HCT116 (cell line): Measurements from ENCODE around the gene CR1L. TPM values are rescaled to one million over a fixed set of nuclear protein-coding genes. Genes with fewer than 3 reads are reported as not detected.

ENCODE experiments used
- ATAC-seq: fragments of 200-7000 bp; cut with Tn5 transposase; 2 replicates; pipeline ENCODE4 v1.9.1; 2020; ENCODE audit warnings: mild to moderate bottlenecking, moderate library complexity
- BruUV-seq: library from RNA; stranded (reverse); fragments of 400-500 nt; replicated peaks from 2 replicates; lab custom pipeline; 2021; lab: Mats Ljungman, UMichigan
- CTCF ChIA-PET: fragments of 300-600 bp; sonication (Branson Sonifier 250); formaldehyde crosslinking; loops from one replicate; lab custom pipeline; 2021; ENCODE audit warnings: antibody characterized with exemption; lab: Charles Lee
- POLR2A ChIA-PET: fragments of 300-600, 350-600 bp; sonication (Branson Sonifier 250); formaldehyde crosslinking; loops from one replicate; lab custom pipeline; 2021; ENCODE audit warnings: antibody characterized with exemption; lab: Charles Lee
- RAD21 ChIA-PET, 2 experiments: fragments of 300-600 bp; sonication (Branson Sonifier 250); formaldehyde crosslinking; loops; one replicate each; lab custom pipeline; 2023; ENCODE audit warnings: low total read pairs in 2 of 2; ENCODE audit not compliant: uncharacterized antibody in 2 of 2, unreplicated experiment in 2 of 2, low non-redundant PET in 1 of 2; lab: Charles Lee
- DNase-seq: peaks from one replicate; pipeline ENCODE4 v3.0.0-alpha.2; 2010; ENCODE audit warnings: low read depth, low spot score
- H2AFZ ChIP-seq: fragments of 200-600 bp; shearing (Covaris generic), sonication (generic); 2 replicates; pipeline ENCODE4 v1.6.1; 2017; ENCODE audit warnings: low read depth, mixed run types, mixed read lengths, antibody characterized with exemption, low read length; ENCODE audit not compliant: poor library complexity, severe bottlenecking
- H3K27ac ChIP-seq: 2 replicates; pipeline ENCODE4 v1.5.1; 2012; ENCODE audit warnings: low read depth, low read length
- H3K27me3 ChIP-seq: fragments of 200-600 bp; sonication (generic); 2 replicates; pipeline ENCODE4 v1.6.1; 2016; ENCODE audit warnings: mixed run types, low read length, mixed read lengths; ENCODE audit not compliant: insufficient read depth
- H3K36me3 ChIP-seq, 2 experiments: fragments of 200-500 bp in 1 of 2; fragments of 200-600 bp in 1 of 2; sonication (Bioruptor generic) in 1 of 2; sonication (generic) in 1 of 2; 2 replicates each; pipeline versions ENCODE4 v1.5.1 to v1.6.1; 2014 to 2016; ENCODE audit warnings: low read length in 2 of 2, inconsistent platforms in 1 of 2, mixed read lengths in 1 of 2, mixed run types in 1 of 2; ENCODE audit not compliant: insufficient read depth in 2 of 2, control insufficient read depth in 1 of 2
- H3K4me1 ChIP-seq, 2 experiments: fragments of 200-600 bp in 1 of 2; sonication (generic) in 1 of 2; 2 replicates each; pipeline versions ENCODE4 v1.5.1 to v1.6.1; 2012 to 2017; ENCODE audit warnings: low read length in 2 of 2, inconsistent platforms in 1 of 2, mild to moderate bottlenecking in 1 of 2, mixed read lengths in 1 of 2, mixed run types in 1 of 2, moderate library complexity in 1 of 2; ENCODE audit not compliant: insufficient read depth in 2 of 2, control insufficient read depth in 1 of 2
- H3K4me2 ChIP-seq: fragments of 200-600 bp; sonication (generic); 2 replicates; pipeline ENCODE4 v1.6.1; 2017; ENCODE audit warnings: mixed run types, low read length, mixed read lengths
- H3K4me3 ChIP-seq, 2 experiments: fragments of 200-600 bp in 1 of 2; sonication (generic) in 1 of 2; replicated peaks in 1 of 2; 2 replicates each; pipeline ENCODE4 v1.5.1; 2011 to 2016; ENCODE audit warnings: low read length in 2 of 2, control low read depth in 1 of 2, low read depth in 1 of 2, mild to moderate bottlenecking in 1 of 2, mixed read lengths in 1 of 2, mixed run types in 1 of 2
- H3K79me2 ChIP-seq: fragments of 200-600 bp; sonication (generic); 2 replicates; pipeline ENCODE4 v1.6.1; 2017; ENCODE audit warnings: mild to moderate bottlenecking, mixed run types, low read length, moderate library complexity, mixed read lengths; ENCODE audit not compliant: insufficient read depth
- H3K9ac ChIP-seq: fragments of 200-600 bp; sonication (generic); 2 replicates; pipeline ENCODE4 v1.6.1; 2016; ENCODE audit warnings: low read length, mixed read lengths
- H3K9me2 ChIP-seq: fragments of 200-600 bp; sonication (generic), shearing (Covaris generic); 2 replicates; pipeline ENCODE4 v1.6.1; 2017; ENCODE audit warnings: mixed run types, mild to moderate bottlenecking, moderate library complexity; ENCODE audit not compliant: insufficient read depth
- H3K9me3 ChIP-seq, 2 experiments: fragments of 200-500 bp in 1 of 2; fragments of 200-600 bp in 1 of 2; sonication (Bioruptor generic) in 1 of 2; sonication (generic) in 1 of 2; 2 replicates each; pipeline ENCODE4 v1.6.1; 2014 to 2017; ENCODE audit warnings: low read length in 2 of 2, mixed read lengths in 2 of 2, inconsistent platforms in 1 of 2, low read depth in 1 of 2, mild to moderate bottlenecking in 1 of 2, mixed run types in 1 of 2, moderate library complexity in 1 of 2; ENCODE audit not compliant: control insufficient read depth in 1 of 2, insufficient read depth in 1 of 2
- H4K20me1 ChIP-seq: fragments of 200-600 bp; sonication (generic), shearing (Covaris generic); 2 replicates; pipeline ENCODE4 v1.6.1; 2017; ENCODE audit warnings: mixed run types, mild to moderate bottlenecking, moderate library complexity; ENCODE audit not compliant: insufficient read depth
- CEBPB ChIP-seq: IDR thresholded peaks from 2 replicates; pipeline ENCODE4 v1.6.1; 2012; ENCODE audit warnings: low read depth
- EGR1 ChIP-seq: IDR thresholded peaks from 2 replicates; pipeline ENCODE4 v1.6.1; 2012; ENCODE audit warnings: low read depth
- ELF1 ChIP-seq: IDR thresholded peaks from 2 replicates; pipeline ENCODE4 v1.6.1; 2012; ENCODE audit warnings: low read depth, borderline replicate concordance
- EZH2 ChIP-seq: fragments of 200-600 bp; sonication (generic); IDR thresholded peaks from 2 replicates; pipeline ENCODE4 v1.6.1; 2017; ENCODE audit warnings: antibody characterized with exemption, mixed run types
- POLR2A ChIP-seq: IDR thresholded peaks from 2 replicates; pipeline ENCODE4 v1.7.0; 2011; ENCODE audit warnings: borderline replicate concordance; ENCODE audit not compliant: insufficient read depth, insufficient read length; ENCODE audit errors: extremely low read depth
- RAD21 ChIP-seq: IDR thresholded peaks from 2 replicates; pipeline ENCODE4 v1.6.1; 2012; ENCODE audit warnings: low read depth, mild to moderate bottlenecking
- REST ChIP-seq: IDR thresholded peaks from 2 replicates; pipeline ENCODE4 v1.6.1; 2012; ENCODE audit warnings: low read depth
- SP1 ChIP-seq: IDR thresholded peaks from 2 replicates; pipeline ENCODE4 v1.6.1; 2012; ENCODE audit warnings: low read depth
- intact Hi-C: fragments of 100-400 bp; cut with micrococcal nuclease; formaldehyde crosslinking; loops from 2 replicates; pipeline ENCODE4 v1.10.0; 2022
- total RNA-seq: library from RNA; stranded (reverse); gene quantifications from one replicate; pipeline ENCODE4 v1.2.1, GENCODE V29; 2021; ENCODE audit not compliant: unreplicated experiment
- TF ChIP-seq, protein P1 (sequence below): IDR thresholded peaks from 2 replicates; pipeline ENCODE4 v1.6.1; 2012

CR1L gene
- total RNA-seq, 1 experiment from 2014 or later: 0.15 TPM

DNA sequence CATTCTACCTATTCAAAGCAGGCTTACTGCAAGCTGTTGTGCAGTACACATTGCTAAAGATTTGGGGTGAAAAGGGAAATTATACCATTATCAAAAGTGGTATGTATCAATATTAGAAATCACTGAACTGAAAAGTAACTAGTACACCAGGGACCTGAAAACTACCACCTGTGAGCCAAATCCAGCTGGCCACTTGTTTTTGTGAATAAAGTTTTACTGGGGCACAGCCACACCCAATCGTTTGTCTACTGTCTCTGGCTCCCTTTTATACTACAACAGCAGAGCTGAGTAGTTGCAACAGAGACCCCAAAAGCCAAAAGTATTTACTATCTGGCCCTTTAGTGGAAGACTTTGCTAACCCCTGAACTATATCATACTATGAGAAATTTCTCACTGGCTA, 13.8 kb upstream of the CR1L start:
- no peaks in the 10 kb centered on the region for H3K27me3 ChIP-seq
- intact Hi-C loops: no loop called here
- no peak overlapping the region for H2AFZ ChIP-seq
- H3K4me3 ChIP-seq: no peak overlapping the region
- TF ChIP-seq POLR2A: no peak
- no peak for TF ChIP-seq REST
- no peak for TF ChIP-seq SP1
- TF ChIP-seq EZH2: no peak
- no peak for TF ChIP-seq RAD21
- no peak for TF ChIP-seq CEBPB
- TF ChIP-seq, protein P1, sequence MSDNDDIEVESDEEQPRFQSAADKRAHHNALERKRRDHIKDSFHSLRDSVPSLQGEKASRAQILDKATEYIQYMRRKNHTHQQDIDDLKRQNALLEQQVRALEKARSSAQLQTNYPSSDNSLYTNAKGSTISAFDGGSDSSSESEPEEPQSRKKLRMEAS: no peak
- TF ChIP-seq EGR1: no peak
- no peak for TF ChIP-seq ELF1
- TF ChIP-seq, all 23 proteins: peak for 0
- Histone ChIP-seq H3K9ac (no peak overlapping the region), H3K36me3 (no peaks in the 10 kb centered on the region), H3K4me2 (no peak overlapping the region), H3K9me3 (no peaks in the 10 kb centered on the region), H3K27ac (no peak overlapping the region), H3K79me2 (no peaks in the 10 kb centered on the region), H4K20me1 (no peaks in the 10 kb centered on the region), H3K9me2 (no peaks in the 10 kb centered on the region), H3K4me1 (no peaks in the 10 kb centered on the region)
- ChIA-PET POLR2A (no interaction called here), RAD21 (no interaction called here), CTCF (interaction anchor here (1.5 kb wide), 1 partner anchor 11 kb away, joined by 8 read pairs; no protein-coding TSS in a partner anchor)
- no peak for DNase-seq
- no TSS peak for BruUV-seq
- no peak for ATAC-seq
